GM12872 (cell line): Measurements from ENCODE around the gene HNRNPK.

Experiments
- TF ChIP-seq, protein P1 (sequence below): IDR thresholded peaks from 3 replicates; pipeline ENCODE4 v1.5.1; 2011; ENCODE audit warnings: low read depth, mild to moderate bottlenecking, low read length, moderate library complexity; ENCODE audit not compliant: insufficient read depth

Gene HNRNPK

DNA sequence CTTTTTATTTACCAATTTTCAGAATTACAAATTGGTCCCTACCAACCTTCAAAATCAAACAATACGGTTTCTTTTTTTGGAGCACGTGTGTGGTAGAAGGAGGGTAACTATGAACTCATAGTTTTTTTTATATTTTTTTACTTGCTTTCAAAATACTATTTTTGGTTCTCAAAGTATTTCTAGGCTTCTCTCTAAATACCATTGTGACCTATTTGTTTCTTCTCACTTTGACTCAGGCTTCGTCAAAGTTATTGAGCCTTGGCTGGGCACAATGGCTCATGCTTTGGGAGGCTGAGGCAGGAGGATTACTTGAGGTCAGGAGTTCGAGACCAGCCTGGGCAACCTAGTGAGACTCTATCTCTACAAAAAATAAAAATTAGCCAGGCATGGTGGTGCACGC, 47.2 kb downstream of the HNRNPK start:
- TF ChIP-seq, protein P1, sequence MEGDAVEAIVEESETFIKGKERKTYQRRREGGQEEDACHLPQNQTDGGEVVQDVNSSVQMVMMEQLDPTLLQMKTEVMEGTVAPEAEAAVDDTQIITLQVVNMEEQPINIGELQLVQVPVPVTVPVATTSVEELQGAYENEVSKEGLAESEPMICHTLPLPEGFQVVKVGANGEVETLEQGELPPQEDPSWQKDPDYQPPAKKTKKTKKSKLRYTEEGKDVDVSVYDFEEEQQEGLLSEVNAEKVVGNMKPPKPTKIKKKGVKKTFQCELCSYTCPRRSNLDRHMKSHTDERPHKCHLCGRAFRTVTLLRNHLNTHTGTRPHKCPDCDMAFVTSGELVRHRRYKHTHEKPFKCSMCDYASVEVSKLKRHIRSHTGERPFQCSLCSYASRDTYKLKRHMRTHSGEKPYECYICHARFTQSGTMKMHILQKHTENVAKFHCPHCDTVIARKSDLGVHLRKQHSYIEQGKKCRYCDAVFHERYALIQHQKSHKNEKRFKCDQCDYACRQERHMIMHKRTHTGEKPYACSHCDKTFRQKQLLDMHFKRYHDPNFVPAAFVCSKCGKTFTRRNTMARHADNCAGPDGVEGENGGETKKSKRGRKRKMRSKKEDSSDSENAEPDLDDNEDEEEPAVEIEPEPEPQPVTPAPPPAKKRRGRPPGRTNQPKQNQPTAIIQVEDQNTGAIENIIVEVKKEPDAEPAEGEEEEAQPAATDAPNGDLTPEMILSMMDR: no peak

DNA sequence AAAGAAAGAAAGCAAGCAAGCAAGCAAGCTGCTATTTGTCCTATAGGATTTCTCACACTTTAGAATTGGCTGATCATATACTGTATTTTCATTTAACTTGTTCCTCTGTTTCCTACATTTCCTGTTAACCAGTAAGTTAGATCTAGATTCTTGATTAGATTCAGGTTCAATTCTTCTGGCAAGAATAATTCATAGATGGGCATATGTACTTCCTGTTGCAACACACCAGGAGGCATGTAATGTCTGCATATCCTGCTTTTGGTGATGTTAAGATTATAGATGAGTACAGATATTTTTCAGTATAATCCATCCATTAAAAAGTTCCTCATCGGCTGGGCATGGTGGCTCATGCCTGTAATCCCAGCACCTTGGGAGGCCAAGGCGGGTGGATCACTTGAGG, 48.0 kb downstream of the HNRNPK start:
- TF ChIP-seq, protein P1: no peak

DNA sequence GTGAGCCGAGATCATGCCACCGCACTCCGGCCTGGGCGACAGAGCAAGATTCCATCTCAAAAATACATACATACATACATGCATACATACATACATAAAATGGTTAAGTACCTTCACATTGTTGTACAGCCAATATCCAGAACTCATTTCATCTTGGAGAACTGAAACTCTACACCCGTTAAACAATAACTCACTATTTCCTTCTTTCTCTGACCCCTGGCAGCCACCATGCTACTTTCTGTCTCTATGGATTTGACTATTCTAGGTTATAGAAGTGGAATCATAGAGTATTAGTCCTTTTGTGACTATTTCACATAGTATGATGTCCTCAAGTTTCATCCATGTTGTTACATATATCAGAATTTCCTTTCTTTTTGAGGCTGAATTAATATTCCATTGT, 49.1 kb downstream of the HNRNPK start:
- TF ChIP-seq, protein P1: no peak

DNA sequence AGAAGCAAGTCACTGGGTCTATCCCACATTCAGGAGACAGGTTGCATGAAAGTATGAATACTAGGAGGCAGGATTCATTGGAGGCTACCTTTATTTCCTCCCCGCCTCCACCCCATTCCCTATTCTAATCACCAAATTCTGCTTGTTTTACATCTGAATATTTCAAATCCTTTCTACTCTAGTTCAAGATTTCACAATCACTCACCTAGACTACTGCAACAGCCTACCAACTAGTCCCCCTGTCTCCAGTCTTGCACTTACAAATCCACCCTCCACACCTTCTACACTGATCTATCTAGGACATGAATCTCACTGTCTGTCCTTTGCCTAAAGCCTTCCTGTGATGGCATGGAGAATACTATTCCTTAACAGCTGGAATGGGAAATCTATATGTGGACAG, 52.4 kb downstream of the HNRNPK start:
- TF ChIP-seq, protein P1: no peak

DNA sequence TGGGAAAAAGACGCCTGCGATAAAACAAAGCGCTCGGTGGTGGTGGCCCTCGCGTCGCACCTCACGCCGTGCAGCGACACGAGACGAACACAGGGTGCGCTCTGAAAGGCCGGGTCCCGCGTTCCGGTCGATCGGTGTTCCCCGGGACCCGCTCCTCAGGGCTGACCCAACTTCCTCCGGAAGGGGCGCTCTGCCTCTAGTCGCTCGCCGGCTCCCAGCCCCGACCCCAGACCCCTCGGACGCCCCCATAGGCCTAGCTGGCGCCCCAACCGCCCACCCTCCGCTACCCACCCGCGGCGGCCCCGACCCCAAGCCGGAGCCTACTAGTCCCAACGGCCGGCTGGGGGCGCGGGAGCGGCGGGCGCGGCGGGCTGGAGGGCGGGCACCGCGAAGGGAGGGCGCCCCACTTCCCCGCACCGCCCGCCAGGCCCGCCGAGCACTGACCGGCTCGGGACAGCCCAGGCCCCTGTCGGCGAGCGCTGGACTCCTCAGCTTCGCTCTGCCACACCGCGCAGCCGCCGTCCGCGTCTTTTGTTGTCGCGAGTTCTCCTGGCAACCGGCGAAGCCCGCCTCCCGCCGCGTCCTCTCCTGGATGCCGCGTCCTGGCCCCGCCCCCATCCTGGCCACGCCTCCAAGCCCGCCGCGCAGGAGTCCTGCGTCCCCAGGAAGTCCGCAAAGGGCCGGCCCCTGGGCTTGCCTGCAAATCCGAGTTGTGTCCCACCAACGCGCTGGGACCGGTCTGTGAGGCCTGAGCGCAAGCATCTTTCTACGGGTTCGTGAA, 58.9 kb downstream of the HNRNPK start, which contains the start of gene KIF27:
Gene KIF27 (minus strand): TSS at position 506 of the 781 bp plus-strand sequence. CDS start 5,841 bp downstream, outside the sequence.
- TF ChIP-seq, protein P1: peak; percentile 64; the same call in 1 of the 3 replicates

DNA sequence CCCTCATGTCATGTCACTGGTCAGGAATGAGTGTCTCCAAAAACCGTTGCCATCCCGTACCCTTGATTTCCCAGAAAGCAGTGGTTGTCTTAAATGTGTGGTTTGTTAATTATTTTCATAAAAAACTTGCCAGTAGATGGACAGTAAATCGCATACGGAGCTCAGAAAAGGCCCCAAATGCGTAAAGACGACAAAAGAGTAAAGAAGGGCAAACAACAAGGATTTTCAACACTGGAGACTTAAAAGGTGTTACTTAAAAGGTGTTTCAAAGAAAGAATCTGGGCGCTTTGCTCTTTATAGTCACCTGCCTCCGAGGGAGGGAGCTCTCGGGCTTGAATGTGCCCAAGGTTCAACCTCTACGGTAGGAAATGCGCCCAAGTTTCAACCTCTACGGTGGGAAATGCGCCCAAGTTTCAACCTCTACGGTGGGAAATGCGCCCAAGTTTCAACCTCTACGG, 59.5 kb downstream of the HNRNPK start:
- TF ChIP-seq, protein P1: no peak

DNA sequence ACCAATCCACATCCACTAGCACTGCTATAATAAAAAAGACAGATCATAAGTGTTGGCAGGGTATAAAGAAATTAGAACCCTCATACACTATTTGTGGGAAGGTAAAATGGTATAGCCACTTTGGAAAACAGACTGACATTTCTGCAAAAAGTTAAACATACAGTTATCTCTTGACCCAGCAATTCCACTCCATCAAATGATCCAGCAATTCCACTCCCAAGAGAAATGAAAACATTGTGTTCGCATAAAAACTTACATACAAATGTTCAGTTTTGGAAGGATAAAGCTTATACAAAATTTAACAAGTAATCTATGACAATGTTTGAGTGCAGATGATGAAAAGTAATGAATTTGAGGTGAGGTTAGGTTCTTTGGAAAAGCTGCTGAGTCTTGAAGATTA, 60.9 kb downstream of the HNRNPK start:
- TF ChIP-seq, protein P1: no peak
